Stimulated activated CD8-positive, alpha-beta memory T cell treated with anti-CD3 and anti-CD28 coated beads, Interleukin-15, amount 100 ng/mL, for 24 hours (primary cell): ENCODE results near the gene DNAJC4.
A peak's percentile ranks its signal among the peaks of the same experiment; 100 is the strongest.

Source experiments
- DNase-seq: peaks from one replicate; pipeline ENCODE4 v3.0.0-alpha.2; 2020; ENCODE audit warnings: low read depth

DNAJC4 gene, protein sequence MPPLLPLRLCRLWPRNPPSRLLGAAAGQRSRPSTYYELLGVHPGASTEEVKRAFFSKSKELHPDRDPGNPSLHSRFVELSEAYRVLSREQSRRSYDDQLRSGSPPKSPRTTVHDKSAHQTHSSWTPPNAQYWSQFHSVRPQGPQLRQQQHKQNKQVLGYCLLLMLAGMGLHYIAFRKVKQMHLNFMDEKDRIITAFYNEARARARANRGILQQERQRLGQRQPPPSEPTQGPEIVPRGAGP

GRCh38 chr11:64230171-64230984, at the start of gene DNAJC4:
DNAJC4 (plus strand) TSS chr11:64230548; CDS start chr11:64230855, 307 bp downstream.
- peak; percentile 68 for DNase-seq

DNA sequence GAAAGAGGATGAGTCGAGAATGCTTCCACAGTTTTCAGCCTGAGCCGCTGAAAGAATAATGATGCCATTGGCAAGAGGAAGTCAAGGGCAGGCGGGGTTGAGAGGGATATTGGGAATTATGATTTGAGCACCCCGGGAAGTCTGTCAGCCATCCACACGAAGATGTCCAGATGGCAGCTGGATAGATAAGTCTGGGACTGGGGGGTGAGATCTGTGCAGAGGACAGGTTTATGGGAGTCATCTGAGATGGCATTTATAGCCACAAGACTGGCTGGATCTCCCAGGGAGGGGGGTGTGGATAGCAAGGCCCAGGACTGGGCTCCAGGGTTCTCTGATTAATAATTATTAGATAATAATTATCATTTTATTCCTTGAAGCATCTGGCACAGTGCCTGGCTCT, 49.5 kb upstream of the DNAJC4 start:
- no peak for DNase-seq

DNA sequence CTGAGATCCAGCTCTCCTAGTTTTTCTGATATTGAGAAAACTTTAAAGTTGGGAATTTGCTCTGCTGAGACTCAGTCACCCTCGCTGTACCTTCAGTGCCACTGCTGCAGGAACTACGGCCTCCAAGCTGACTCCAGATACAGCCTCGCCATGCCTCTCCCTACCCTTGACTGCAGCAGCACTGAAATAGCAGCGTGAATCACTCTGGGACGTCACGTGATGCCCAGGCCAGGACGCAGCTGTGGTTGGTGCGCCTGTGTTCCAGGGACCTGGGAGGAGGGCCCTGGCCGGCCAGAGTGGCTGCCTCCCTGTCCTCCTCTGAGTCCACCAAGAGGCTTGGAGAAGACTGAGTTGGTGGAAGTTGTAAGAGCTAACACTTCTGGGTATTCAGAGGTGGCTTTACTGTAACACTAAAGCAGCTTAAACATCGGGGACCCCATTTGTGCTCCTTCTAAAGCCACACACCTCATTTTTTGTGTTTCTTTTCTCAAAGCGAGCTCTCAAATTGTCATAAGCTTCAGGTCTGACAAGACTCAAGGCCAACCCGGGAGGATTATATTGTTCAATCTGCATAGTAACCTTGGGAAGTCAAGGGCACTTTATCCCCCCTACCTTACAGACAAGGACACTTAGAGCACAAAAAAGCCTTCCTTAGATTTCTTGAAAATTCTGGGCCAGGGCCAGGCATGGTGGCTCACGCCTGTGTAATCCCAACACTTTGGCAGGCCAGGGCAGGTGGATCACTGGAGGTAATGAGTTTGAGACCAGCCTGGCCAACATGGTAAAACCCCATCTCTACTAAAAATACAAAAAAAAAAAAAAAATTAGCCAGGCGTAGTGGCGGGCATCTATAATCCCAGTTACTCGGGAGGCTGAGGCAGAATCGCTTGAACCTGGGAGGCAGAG, 48.6 kb upstream of the DNAJC4 start:
- DNase-seq, result no peak

- no peak for DNase-seq
These were observed 46.5 kb upstream of the DNAJC4 start for GRCh38 chr11:64183890-64184289.

DNA sequence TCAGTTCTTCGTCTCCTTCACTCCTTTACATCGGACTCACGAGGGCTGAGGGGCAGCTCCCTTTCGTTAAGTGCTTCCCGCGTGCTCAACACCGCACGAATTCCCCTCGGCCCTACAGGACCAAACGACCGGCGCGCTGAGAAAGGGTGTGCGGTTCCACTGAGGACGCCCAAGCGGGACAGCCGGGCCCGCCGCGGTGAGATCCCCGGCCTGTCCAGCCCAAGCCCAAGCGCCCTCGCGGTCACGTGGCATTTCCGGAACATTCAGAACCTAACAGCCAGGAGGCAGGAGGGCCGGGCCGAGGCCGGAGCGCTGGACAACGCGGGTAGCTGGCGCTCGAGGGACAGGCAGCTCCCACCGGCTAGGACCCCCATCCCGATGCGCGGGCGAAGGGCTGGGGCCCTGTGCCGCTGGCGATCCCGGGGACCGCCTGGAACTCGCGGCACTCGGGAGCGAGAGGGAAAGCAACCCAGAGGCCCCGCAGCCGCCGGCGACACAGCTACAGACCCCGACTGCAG, 45.1 kb upstream of the DNAJC4 start:
- no peak for DNase-seq

DNA sequence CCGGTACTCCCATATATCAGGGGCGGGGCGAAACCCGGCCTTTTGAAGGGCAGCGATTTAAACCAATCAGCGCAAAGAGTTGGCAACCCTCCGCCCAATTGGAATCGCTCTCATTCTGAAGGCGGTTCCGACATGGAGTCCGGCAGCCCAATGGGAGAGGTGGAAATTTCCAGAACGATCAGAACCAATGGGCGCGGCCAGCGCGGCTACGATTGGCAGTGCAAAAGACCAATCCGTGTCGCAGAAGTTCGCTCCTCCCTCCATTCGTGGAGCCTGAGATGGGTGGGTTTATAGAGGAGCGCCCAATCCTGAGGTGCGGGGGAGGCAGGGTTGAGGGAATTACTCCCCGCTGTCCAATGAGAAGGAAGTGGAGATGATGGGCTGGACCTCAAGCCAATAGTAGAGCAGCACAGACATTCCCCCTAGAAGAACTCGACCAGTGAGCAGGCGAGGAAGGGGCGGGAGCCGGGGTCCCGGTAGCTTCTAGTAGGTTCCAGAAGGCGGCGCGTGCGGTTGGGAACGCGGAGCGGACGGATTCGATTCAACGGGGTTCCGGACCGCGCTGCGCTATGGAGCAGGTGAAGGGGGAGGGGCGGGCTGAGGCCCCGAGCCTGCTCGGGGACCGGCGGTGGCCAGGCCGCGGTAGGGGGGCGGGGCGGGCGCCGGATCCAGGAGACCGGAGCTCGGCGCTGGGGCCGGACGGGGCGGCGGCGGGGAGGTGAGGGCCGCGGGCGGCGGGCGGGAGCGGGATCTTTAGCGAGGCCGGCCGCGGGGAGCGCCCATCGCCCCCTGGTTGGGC, 44.5 kb upstream of the DNAJC4 start, which contains the start of gene STIP1:
Gene STIP1 (plus strand): TSS at position 479 of the 799 bp plus-strand sequence. CDS start 91 bp downstream, at position 570.
- peak; percentile 96 for DNase-seq

GRCh38 chr11:64186492-64187165, 43.7 kb upstream of the DNAJC4 start:
- no peak for DNase-seq

- DNase-seq, result no peak
These were observed 37.9 kb upstream of the DNAJC4 start for GRCh38 chr11:64192434-64192833.

- no peak for DNase-seq
These were observed 33.7 kb upstream of the DNAJC4 start for GRCh38 chr11:64196626-64197025.

GRCh38 chr11:64198511-64198910, 31.8 kb upstream of the DNAJC4 start:
- no peak for DNase-seq

GRCh38 chr11:64201543-64201942, 28.8 kb upstream of the DNAJC4 start:
- DNase-seq, result no peak

DNA sequence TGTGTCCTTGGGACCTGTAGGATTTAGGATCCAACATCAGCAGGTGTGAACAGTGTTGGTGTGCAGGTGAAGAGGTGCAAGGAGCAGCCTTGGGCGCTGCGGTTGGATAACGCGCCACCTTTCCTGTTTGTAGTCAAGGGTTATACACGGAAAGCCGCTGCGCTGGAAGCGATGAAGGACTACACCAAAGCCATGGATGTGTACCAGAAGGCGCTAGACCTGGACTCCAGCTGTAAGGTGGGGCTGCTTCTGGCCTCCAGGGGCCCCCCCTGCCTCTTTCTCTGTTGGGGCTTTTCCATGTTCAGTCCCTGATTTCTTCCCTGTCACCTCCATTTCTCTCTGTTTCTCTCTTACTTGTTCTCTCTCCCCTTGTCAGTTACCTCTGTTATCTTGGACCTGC, 27.4 kb upstream of the DNAJC4 start:
- DNase-seq, result no peak

DNA sequence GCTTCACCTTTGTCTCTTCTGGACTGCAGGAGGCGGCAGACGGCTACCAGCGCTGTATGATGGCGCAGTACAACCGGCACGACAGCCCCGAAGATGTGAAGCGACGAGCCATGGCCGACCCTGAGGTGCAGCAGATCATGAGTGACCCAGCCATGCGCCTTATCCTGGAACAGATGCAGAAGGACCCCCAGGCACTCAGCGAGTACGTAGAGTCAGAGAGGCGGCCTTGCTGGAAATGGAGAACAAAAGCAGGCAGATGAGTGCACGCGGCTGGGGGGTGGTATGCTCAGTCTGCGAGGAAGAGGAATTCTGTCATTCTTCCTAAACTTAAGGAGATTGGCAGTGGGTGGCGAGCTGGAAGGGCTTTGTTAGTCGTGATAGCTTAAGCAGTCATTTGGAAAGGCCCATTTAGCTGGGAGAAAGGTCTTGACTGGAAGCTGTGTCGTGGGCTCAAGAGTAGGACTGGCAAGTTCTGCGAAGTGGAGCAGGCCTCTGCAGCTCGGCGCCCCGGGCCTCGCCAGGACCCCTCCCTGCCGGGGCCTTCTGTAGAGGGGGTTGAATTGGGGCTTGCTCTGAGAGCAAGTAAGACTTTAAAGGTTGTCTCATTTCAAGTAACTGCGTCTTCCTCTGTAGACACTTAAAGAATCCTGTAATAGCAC, 26.8 kb upstream of the DNAJC4 start:
- DNase-seq, result no peak

GRCh38 chr11:64204080-64204440, 26.3 kb upstream of the DNAJC4 start:
- DNase-seq, result no peak

GRCh38 chr11:64204464-64204989, 25.8 kb upstream of the DNAJC4 start:
- peak; percentile 39 for DNase-seq

DNA sequence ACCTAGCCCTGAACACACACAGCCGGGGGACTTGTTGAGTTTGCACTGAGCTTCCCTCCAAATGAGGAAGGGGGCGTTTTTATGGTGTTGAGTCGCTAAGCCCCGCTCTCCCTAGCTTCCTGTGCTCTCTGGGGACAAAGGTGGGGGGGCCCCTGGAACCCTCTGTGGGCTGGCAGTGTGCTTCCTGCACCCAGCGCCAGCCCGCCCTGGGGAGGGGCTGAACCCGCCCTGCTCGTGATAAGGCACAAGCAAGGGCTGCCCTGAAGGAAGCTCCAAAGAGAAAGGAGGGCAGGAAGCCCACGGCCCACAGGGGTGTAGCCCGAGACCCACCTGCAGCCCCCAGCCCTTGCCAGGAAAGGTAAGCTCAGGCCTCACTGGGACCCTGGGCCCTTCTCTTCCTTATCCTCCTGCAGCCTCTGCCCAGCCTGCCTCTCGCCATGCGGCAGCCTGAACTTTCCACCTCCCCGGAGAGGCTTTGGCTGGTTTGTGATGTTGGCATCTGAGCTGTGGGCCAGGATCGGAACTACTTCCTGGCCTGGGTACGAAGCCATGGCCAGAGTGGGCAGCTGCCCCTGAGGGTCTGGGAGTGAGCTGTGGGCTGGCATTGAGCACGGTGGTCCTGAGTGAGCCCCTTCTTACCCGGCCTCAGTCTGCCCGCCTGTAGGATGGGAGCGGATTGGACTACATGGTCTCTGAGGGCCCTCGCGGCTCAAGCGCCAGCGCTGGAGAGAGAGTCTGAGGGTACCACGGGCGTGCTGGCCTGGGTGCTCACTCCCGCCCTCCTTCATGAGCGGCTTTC, 23.7 kb upstream of the DNAJC4 start, which contains the start of gene FERMT3:
Gene FERMT3 (plus strand): TSS at position 265 of the 799 bp plus-strand sequence. CDS start 644 bp downstream, outside the sequence.
- peak; percentile 44 for DNase-seq

DNA sequence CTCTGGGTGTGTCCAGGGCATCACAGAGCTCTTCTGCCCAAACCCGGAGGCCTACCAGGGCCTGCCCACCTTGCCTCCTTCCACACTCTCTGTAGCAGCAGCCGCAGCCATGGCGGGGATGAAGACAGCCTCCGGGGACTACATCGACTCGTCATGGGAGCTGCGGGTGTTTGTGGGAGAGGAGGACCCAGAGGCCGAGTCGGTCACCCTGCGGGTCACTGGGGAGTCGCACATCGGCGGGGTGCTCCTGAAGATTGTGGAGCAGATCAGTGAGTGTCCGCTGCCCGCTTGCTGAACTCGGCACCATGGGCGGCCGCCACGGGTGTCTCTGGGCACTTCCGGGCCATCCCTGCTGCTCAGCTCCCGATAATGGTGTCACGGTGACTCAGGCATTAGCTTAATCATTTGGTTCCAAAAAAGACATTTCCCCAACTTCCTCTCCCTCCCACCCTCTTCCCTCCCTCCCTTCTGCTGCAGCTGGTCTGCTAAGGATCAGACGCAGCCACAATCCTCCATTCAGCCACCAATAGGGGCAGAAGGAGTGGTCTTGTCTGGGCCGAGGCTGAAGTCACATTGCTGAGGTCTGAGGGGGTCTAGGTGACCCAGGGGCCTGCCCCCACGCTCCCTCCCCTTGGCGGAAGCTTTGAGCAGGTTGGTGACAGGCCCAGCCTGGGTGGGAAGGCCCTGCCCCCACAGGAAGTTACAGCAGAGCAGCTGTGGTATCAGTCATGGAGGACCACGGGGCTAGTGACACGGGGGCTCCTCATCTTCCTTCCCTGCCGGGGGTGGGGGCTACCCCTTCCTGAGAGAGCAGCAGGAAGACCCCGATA, 22.9 kb upstream of the DNAJC4 start:
- peak; percentile 53 for DNase-seq
